ENCODE measurements around the gene SASH1.

The SASH1 gene

GRCh38 chr6:148593130-148593812 is 250.6 kb downstream of the SASH1 start:
- no peaks in the 10 kb centered on the region for H3K9me3 ChIP-seq (ENCODE audit: control insufficient read depth, insufficient read depth, low read depth, low read length)
- no peak overlapping the region for H3K4me3 ChIP-seq (ENCODE audit: low read depth, low read length)
- CTCF ChIA-PET, result interaction anchor here (0.8 kb wide), 1 partner anchor 34 kb away, joined by 3 read pairs; no protein-coding TSS in a partner anchor
- H3K27ac ChIP-seq (ENCODE audit: extremely low read depth, low read depth, low read length), result no peak overlapping the region
- TF ChIP-seq PATZ1 (tag by site-specific recombination; IDR thresholded peaks at IDR 0.05) (no peak), ZBTB26 (tag by site-specific recombination; optimal IDR thresholded peaks at IDR 0.05) (no peak), KLF16 (tag by site-specific recombination; IDR thresholded peaks at IDR 0.05) (no peak), ZSCAN18 (tag by site-specific recombination; IDR thresholded peaks at IDR 0.05) (no peak), ZNF146 (tag by site-specific recombination; IDR thresholded peaks at IDR 0.05) (no peak), ZSCAN16 (tag by site-specific recombination; IDR thresholded peaks at IDR 0.05) (no peak), ZNF843 (tag by site-specific recombination; IDR thresholded peaks at IDR 0.05) (no peak), ZNF239 (tag by site-specific recombination; IDR thresholded peaks at IDR 0.05) (no peak), ZSCAN4 (tag by site-specific recombination; IDR thresholded peaks at IDR 0.05) (no peak), SCRT2 (tag by site-specific recombination; IDR thresholded peaks at IDR 0.05) (no peak), TCF7L2 (IDR thresholded peaks at IDR 0.05; ENCODE audit: borderline replicate concordance, low read depth, low read length) (no peak), ZNF292 (tag by site-specific recombination; IDR thresholded peaks at IDR 0.05; ENCODE audit: borderline replicate concordance, low read depth) (no peak), ZNF391 (tag by site-specific recombination; IDR thresholded peaks at IDR 0.05; ENCODE audit: borderline replicate concordance, low read depth) (no peak), ZNF529 (tag by site-specific recombination; IDR thresholded peaks at IDR 0.05; ENCODE audit: insufficient replicate concordance) (no peak), GLIS1 (tag by site-specific recombination; IDR thresholded peaks at IDR 0.05) (no peak), ZNF362 (tag by site-specific recombination; IDR thresholded peaks at IDR 0.05) (no peak)
- no peaks in the 10 kb centered on the region for H3K4me1 ChIP-seq (ENCODE audit: control insufficient read depth, insufficient read depth, low read length)
- POLR2A ChIA-PET, result no interaction called here
- no peaks in the 10 kb centered on the region for H3K36me3 ChIP-seq (ENCODE audit: control insufficient read depth in 2 of 2, insufficient read depth in 1 of 2, low read length in 2 of 2)

- H3K36me3 ChIP-seq (ENCODE audit: control insufficient read depth in 2 of 2, insufficient read depth in 1 of 2, low read length in 2 of 2), result no peaks in the 10 kb centered on the region
- H3K4me3 ChIP-seq (ENCODE audit: low read depth, low read length), result no peak overlapping the region
- H3K4me1 ChIP-seq (ENCODE audit: control insufficient read depth, insufficient read depth, low read length), result no peaks in the 10 kb centered on the region
- POLR2A ChIA-PET, result no interaction called here
- H3K27ac ChIP-seq (ENCODE audit: extremely low read depth, low read depth, low read length), result no peak overlapping the region
- H3K9me3 ChIP-seq (ENCODE audit: control insufficient read depth, insufficient read depth, low read depth, low read length), result no peaks in the 10 kb centered on the region
- CTCF ChIA-PET, result interaction anchor here (0.8 kb wide), 1 partner anchor 34 kb away, joined by 3 read pairs; no protein-coding TSS in a partner anchor
- TF ChIP-seq ZNF692 (tag by site-specific recombination; IDR thresholded peaks at IDR 0.05), result no peak
- no peak for TF ChIP-seq MZF1 (tag by site-specific recombination; IDR thresholded peaks at IDR 0.05; ENCODE audit: borderline replicate concordance)
- no peak for TF ChIP-seq ZNF280C (tag by site-specific recombination; IDR thresholded peaks at IDR 0.05)
- TF ChIP-seq ZNF792 (tag by site-specific recombination; IDR thresholded peaks at IDR 0.05), result no peak
- no peak for TF ChIP-seq SALL2 (tag by site-specific recombination; IDR thresholded peaks at IDR 0.05; ENCODE audit: borderline replicate concordance)
- TF ChIP-seq BCL11A (tag by site-specific recombination; IDR thresholded peaks at IDR 0.05; ENCODE audit: low read depth), result no peak
- TF ChIP-seq ZNF48 (tag by site-specific recombination; IDR thresholded peaks at IDR 0.05), result no peak
- TF ChIP-seq ZNF677 (tag by site-specific recombination; IDR thresholded peaks at IDR 0.05), result no peak
Measured at GRCh38 chr6:148593813-148594170, 251.2 kb downstream of the SASH1 start.

Measured in HEK293 (cell line).